NCI-H2227 (cell line): Measurements from ENCODE around the gene STK32A.

Experiments
- DNase-seq: peaks from one replicate; lab custom pipeline; 2025; ENCODE audit not compliant: unreplicated experiment; lab: John Stamatoyannopoulos, UW

The STK32A gene

GRCh38 chr5:147388184-147389108, 153.6 kb downstream of the STK32A start:
- DNase-seq, result no peak

GRCh38 chr5:147390654-147391225, 155.9 kb downstream of the STK32A start:
- DNase-seq, result no peak

GRCh38 chr5:147391781-147392180, 157.0 kb downstream of the STK32A start:
- DNase-seq, result peak; percentile 5

- peak; percentile 1 for DNase-seq
These were observed 159.2 kb downstream of the STK32A start for GRCh38 chr5:147393874-147394672.

GRCh38 chr5:147396070-147396823, 161.4 kb downstream of the STK32A start:
- no peak for DNase-seq

GRCh38 chr5:147397616-147398015, 162.8 kb downstream of the STK32A start:
- DNase-seq, result no peak

- DNase-seq, result no peak
These were observed 164.0 kb downstream of the STK32A start for GRCh38 chr5:147398860-147399259.

- DNase-seq, result no peak
These were observed 165.4 kb downstream of the STK32A start for GRCh38 chr5:147400126-147400809.

- DNase-seq, result no peak
These were observed 166.1 kb downstream of the STK32A start for GRCh38 chr5:147400881-147401280.

GRCh38 chr5:147403651-147404640, 169.1 kb downstream of the STK32A start:
- DNase-seq, result no peak

GRCh38 chr5:147404706-147405105, 169.9 kb downstream of the STK32A start:
- DNase-seq, result no peak

- DNase-seq, result no peak
These were observed 171.8 kb downstream of the STK32A start for GRCh38 chr5:147406636-147407035.

- no peak for DNase-seq
These were observed 172.4 kb downstream of the STK32A start for GRCh38 chr5:147407094-147407681.

GRCh38 chr5:147408980-147409379, 174.2 kb downstream of the STK32A start:
- no peak for DNase-seq

- DNase-seq, result no peak
These were observed 175.9 kb downstream of the STK32A start for GRCh38 chr5:147410496-147411358.

- no peak for DNase-seq
These were observed 176.8 kb downstream of the STK32A start for GRCh38 chr5:147411359-147412319.

GRCh38 chr5:147412561-147412960, 177.7 kb downstream of the STK32A start:
- no peak for DNase-seq
